ENCODE measurements around the gene TMEM63B.
"Not testable (repeated sequence)": the region's sequence is repeated elsewhere in the genome, so short reads cannot be mapped to it uniquely, and the experiment has no call there.

TMEM63B gene

GRCh38 chr6:44093066-44093465, 34.3 kb upstream of the TMEM63B start:
- in situ Hi-C loops (cut with HindIII; ENCODE audit: low pct_ligation_motif_present, low pct_unique_long_range_greater_than_20kb, low sequenced_read_pairs): no loop called here
- no peak for DNase-seq

- DNase-seq: no peak
- in situ Hi-C loops (cut with HindIII; ENCODE audit: low pct_ligation_motif_present, low pct_unique_long_range_greater_than_20kb, low sequenced_read_pairs): no loop called here
Observed at GRCh38 chr6:44093750-44094402, 33.5 kb upstream of the TMEM63B start.

DNA sequence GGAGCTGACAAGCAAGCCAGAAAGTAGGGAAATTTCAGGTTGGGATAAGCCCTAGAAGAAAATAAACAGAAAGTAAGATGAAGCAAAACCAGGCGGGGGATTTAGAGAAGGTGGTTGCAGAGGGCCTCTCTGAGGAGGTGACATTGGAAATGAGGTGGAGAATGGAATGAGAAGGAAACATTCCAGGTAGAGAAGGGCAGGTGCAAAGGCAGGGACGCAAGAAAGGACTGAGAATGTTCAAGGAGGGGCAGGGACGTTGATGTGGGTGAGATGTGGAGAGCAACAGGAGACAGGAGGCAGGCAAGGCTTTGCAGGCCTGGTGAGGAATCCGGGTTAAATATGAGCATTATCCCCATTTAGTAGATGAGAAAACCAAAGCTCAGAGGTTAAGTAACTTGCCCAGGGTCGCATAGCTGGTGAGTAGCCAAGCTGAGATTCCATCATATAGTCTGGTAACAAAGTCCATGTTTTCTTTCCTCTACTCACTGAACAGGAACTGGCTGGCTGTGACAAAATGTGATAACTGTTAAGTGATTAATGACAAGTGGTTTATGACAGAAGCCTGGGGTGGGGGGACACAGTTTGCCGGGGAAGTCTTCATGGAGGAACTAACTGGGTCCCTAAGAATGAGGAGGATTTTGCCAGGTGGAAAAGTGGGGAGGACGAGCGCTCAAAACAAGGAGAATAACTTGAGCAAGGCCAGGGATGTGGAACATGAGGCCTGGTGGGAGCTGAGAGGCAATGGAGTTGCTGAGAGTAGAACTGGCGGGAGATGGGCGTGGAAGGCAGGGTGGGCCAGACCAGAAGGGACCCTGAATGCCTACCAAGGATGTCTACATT, 32.7 kb upstream of the TMEM63B start:
- in situ Hi-C loops (cut with HindIII; ENCODE audit: low pct_ligation_motif_present, low pct_unique_long_range_greater_than_20kb, low sequenced_read_pairs): no loop called here
- DNase-seq: no peak

DNA sequence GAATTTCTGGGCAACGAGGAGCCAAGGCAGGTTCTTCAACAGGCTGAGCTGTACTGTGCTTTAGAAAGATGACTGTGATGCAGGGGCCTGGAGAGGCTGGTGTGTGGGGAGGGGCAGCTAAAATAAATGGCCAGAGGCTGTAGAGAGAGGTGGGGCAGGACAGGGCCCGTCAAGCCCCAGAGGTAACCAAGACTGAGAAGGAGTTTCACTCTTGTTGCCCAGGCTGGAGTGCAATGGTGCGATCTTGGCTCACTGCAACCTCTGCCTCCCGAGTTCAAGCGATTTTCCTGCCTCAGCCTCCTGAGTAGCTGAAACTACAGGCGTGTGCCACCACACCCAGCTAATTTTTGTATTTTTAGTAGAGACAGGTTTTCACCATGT, 32.1 kb upstream of the TMEM63B start:
- in situ Hi-C loops (cut with HindIII; ENCODE audit: low pct_ligation_motif_present, low pct_unique_long_range_greater_than_20kb, low sequenced_read_pairs); DNase-seq: not testable (repeated sequence)

DNA sequence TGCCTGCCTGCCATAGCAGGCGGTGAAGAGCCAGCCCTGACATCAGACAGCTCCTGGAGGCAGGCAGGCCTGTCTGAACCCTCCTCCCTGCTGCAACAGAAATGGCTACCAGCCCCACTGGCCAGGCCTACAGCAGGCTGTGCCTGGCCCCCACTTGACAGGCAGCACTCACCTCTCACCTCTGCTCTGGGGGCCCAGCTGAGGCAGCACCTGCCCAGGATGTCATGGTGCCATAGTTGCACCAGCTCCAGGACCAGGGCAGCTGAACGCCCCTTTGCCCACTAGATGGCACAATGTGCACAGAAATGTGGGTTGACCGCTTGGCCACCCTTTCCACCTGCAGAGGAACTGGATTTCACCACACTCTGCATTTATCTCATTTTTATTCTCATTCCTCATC, 30.7 kb upstream of the TMEM63B start:
- in situ Hi-C loops (cut with HindIII; ENCODE audit: low pct_ligation_motif_present, low pct_unique_long_range_greater_than_20kb, low sequenced_read_pairs): no loop called here

GRCh38 chr6:44097782-44098317, 29.5 kb upstream of the TMEM63B start:
- in situ Hi-C loops (cut with HindIII; ENCODE audit: low pct_ligation_motif_present, low pct_unique_long_range_greater_than_20kb, low sequenced_read_pairs): no loop called here
- no peak for DNase-seq

More for the DNA sequence above, 30.7 kb upstream of the TMEM63B start:
- peak; percentile 72 for DNase-seq

DNA sequence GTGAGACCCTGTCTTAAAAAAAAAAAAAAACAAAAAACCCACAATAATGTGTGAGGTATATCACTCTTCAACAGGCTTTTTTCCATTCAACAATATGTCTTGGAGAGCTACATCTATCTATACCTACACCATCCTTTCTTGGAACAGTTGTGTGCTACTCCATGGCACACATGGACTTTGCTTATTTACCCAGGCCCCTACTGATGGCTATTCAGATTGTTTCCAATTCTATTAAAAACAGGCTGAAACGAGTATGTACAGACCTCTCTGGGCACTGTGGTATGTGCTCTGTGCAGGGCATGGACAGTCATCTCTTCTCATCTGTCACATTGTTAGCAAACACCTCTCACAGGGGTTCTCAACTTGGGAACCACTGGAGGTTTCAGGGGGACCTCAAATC, 28.2 kb upstream of the TMEM63B start:
- in situ Hi-C loops (cut with HindIII; ENCODE audit: low pct_ligation_motif_present, low pct_unique_long_range_greater_than_20kb, low sequenced_read_pairs): no loop called here

DNA sequence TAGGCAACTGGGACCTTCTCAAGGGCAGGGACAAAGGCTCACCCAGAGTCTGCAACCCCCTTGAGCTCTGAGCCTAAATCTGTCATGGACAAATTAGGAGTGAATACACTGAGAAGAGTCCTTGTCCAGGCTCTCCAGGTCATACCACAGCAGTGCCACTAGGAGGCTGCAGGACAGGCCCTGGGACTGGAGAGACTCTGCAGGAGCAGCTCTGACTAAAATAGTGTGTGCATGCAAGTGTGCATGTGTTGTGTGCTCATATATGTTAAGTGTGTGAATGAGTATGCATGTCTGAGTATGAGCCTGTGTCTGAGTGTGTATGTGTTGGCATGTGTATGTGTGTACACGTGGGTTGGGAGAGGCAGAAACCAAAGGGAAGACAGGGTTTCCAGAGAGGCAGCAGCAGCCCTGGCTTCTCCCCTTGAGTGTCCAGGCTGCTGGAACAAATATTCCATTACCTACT, 27.2 kb upstream of the TMEM63B start:
- in situ Hi-C loops (cut with HindIII; ENCODE audit: low pct_ligation_motif_present, low pct_unique_long_range_greater_than_20kb, low sequenced_read_pairs): no loop called here
- DNase-seq: peak; percentile 50

More for the DNA sequence above, 28.2 kb upstream of the TMEM63B start:
- DNase-seq: no peak

DNA sequence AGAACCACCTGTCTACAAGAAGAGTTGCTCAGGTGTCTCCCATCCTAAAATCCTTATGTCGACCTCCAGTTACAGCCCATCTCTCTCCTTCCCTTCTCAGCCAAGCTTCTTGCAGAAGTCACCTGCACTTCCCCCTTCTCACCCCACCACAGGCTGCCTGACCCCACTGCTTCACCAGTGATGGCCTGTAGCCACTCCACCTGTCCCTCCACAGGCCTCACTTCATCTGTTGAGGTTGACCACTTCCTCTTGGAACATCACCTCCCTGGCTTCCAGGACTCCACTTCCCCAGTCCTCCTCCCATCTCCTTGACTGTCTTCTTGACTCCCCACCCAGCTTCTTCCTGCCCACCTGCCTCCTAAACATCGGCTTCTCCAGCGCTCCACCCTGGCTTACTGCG, 25.5 kb upstream of the TMEM63B start:
- no peak for DNase-seq
- in situ Hi-C loops (cut with HindIII; ENCODE audit: low pct_ligation_motif_present, low pct_unique_long_range_greater_than_20kb, low sequenced_read_pairs): no loop called here

DNA sequence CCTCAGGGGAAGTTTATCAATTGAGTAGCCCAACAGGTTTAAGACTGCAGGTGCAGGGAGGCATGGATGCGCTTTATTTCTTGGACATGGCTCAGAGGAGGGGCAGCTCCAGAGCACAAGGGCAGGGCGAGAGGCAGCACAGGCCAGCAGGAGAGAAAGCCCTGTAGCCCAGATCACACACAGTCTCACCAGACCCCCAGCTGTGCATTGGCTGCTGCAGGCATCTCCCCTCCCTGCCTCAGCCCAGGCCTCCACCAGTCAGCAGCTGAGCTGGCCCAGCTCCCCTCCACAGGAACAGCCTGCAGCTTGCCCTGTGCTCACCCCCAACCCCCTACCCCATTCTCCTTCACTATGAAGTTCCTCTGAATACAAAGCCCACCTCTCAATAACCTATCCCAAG, 24.8 kb upstream of the TMEM63B start:
- no peak for DNase-seq
- in situ Hi-C loops (cut with HindIII; ENCODE audit: low pct_ligation_motif_present, low pct_unique_long_range_greater_than_20kb, low sequenced_read_pairs): no loop called here

- in situ Hi-C loops (cut with HindIII; ENCODE audit: low pct_ligation_motif_present, low pct_unique_long_range_greater_than_20kb, low sequenced_read_pairs): no loop called here
- no peak for DNase-seq
Observed at GRCh38 chr6:44104481-44105021, 22.8 kb upstream of the TMEM63B start.

DNA sequence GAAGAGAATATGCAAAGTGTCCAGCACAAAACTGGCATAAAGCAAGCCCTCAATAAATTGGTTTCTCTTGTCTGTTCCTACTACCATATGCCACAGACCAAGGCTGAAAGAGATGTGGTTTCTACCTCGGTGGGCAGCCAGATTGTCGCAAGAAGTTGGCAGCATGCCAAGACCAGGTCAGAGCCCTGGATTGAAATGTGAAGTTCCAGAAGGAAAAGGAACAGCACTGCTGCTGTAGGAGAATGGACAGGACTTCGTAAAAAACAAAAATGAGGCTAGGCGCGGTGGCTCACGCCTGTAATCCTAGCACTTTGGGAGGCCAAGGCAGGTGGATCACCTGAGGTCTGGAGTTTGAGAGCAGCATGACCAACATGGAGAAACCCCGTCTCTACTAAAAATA, 22.2 kb upstream of the TMEM63B start:
- no peak for DNase-seq
- in situ Hi-C loops (cut with HindIII; ENCODE audit: low pct_ligation_motif_present, low pct_unique_long_range_greater_than_20kb, low sequenced_read_pairs): no loop called here

GRCh38 chr6:44105993-44106740, 21.2 kb upstream of the TMEM63B start:
- in situ Hi-C loops (cut with HindIII; ENCODE audit: low pct_ligation_motif_present, low pct_unique_long_range_greater_than_20kb, low sequenced_read_pairs): no loop called here
- DNase-seq: no peak

DNA sequence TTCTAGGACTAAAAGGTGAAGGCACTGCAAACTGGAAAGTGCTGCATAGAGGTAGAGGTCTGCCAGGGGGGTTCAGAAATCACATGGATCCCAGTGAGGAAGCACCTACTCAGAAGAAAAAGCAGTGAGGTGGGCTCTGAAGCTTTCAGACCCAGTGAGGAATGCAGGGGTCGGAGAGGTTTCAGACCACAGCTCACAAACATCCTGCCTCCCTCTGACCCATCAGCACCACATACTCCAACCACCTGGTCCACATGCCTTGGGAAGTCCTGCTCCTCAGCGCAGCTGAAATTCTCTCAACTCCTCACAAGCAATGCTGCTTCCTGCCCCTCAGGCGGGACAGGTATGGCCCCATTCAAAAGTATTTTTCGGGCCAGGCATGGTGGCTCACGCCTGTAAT, 20.3 kb upstream of the TMEM63B start:
- in situ Hi-C loops (cut with HindIII; ENCODE audit: low pct_ligation_motif_present, low pct_unique_long_range_greater_than_20kb, low sequenced_read_pairs): no loop called here
- no peak for DNase-seq

- in situ Hi-C loops (cut with HindIII; ENCODE audit: low pct_ligation_motif_present, low pct_unique_long_range_greater_than_20kb, low sequenced_read_pairs): no loop called here
- no peak for DNase-seq
Observed at GRCh38 chr6:44108471-44108870, 18.9 kb upstream of the TMEM63B start.

GRCh38 chr6:44109212-44109611, 18.1 kb upstream of the TMEM63B start:
- DNase-seq: no peak
- in situ Hi-C loops (cut with HindIII; ENCODE audit: low pct_ligation_motif_present, low pct_unique_long_range_greater_than_20kb, low sequenced_read_pairs): no loop called here

- DNase-seq: no peak
- in situ Hi-C loops (cut with HindIII; ENCODE audit: low pct_ligation_motif_present, low pct_unique_long_range_greater_than_20kb, low sequenced_read_pairs): no loop called here
Observed at GRCh38 chr6:44110005-44110676, 17.2 kb upstream of the TMEM63B start.

DNA sequence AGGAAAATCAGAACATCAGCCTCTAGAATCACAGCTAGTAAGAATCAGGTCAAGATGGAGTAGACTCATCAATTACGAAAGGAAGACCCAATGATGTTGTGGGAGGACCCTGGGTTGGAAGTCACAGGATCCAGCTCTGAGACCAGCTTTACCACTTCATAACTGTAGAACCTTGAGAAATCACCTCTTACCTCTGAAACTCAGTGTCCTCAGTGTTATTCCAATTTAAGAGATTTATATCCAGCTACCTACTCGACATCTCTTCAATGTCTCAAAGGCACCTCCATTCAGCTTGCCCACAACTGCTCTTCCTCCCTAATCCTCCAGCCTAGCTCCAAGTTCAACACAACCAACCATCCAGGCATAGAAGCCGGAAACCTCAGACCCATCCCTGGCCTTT, 16.4 kb upstream of the TMEM63B start:
- DNase-seq: no peak
- in situ Hi-C loops (cut with HindIII; ENCODE audit: low pct_ligation_motif_present, low pct_unique_long_range_greater_than_20kb, low sequenced_read_pairs): no loop called here
